Right renal pelvis (tissue), 4 donors: ENCODE data around the gene FKBP3. TPM values are rescaled to one million over a fixed set of nuclear protein-coding genes. Genes with fewer than 3 reads are reported as not detected.

ENCODE experiments used
- DNase-seq, 4 donors: peaks; one replicate each; pipeline ENCODE4 v3.0.0-alpha.2; 2013; ENCODE audit warnings: low read depth in 4 of 4, low spot score in 3 of 4, missing footprints in 1 of 4
- polyA plus RNA-seq, 4 donors: library from polyadenylated mRNA; unstranded; fragments of 120-200 nt; gene quantifications; one replicate each; pipeline ENCODE4 v1.2.1, GENCODE V29; 2013; ENCODE audit not compliant: insufficient read length in 4 of 4

The FKBP3 gene
- polyA plus RNA-seq, 4 donors: 121 to 141 (median 131) TPM

DNA sequence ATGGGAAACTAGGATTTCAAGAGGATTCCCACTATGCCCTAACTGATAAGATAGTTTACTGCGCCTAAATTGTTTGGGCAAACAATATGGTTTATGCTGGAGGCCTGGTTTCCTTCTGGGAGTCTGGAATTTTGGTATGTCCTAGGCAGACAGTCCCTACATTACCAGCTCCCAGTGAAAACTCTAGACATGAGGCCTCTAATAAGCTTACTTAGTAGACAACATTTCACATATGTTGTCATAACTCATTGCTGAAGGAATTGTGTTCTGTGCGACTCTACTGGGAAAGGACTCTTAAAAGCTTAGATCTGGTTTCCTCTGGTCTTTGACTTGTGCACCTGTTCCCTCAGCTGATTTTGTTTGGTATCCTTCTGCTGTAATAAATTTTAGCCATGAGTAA is 68.3 kb downstream of the FKBP3 start:
- DNase-seq: no peak

Other genes starting within 250 kb of the FKBP3 start
- 10 to 100 TPM; 12.2 to 16.5 (median 15.5) TPM for gene KLHL28, start 172.5 kb downstream of the FKBP3 start, polyA plus RNA-seq
- gene TOGARAM1, start 172.3 kb downstream of the FKBP3 start, polyA plus RNA-seq: 10 to 100 TPM; 28.2 to 41.3 (median 36.6) TPM
- 10 to 100 TPM; 62.9 to 78.5 (median 75.9) TPM for gene PRPF39, start 50.4 kb downstream of the FKBP3 start, polyA plus RNA-seq
- gene FANCM, start 1.4 kb upstream of the FKBP3 start, polyA plus RNA-seq: 10 to 100 TPM; 10.3 to 13.8 (median 13.1) TPM
- gene MIS18BP1, start 118.7 kb upstream of the FKBP3 start, polyA plus RNA-seq: 10 to 100 TPM; 30.6 to 44.6 (median 38.3) TPM